ENCODE results near the gene C17orf100. TPM values are rescaled to one million over a fixed set of nuclear protein-coding genes. Genes with fewer than 3 reads are reported as not detected.
"Not testable (repeated sequence)": the region's sequence is repeated elsewhere in the genome, so short reads cannot be mapped to it uniquely, and the experiment has no call there.

The C17orf100 gene
- polyA plus RNA-seq, 1 donor: 8.1 TPM

GRCh38 chr17:6640536-6641246 lies 10.9 kb upstream of the C17orf100 start, which contains the start of the genes KIAA0753 and TXNDC17:
KIAA0753 (minus strand) TSS chr17:6640711; CDS start chr17:6635103, 5,608 bp downstream.
TXNDC17 (plus strand) TSS chr17:6641060; CDS start chr17:6641083, 23 bp downstream.
- H3K4me1 ChIP-seq (ENCODE audit: control insufficient read depth, insufficient read depth, low read length): peaks cover 14% of the 10 kb centered on the region
- peaks cover 16% of the 10 kb centered on the region for H3K36me3 ChIP-seq (ENCODE audit: control insufficient read depth, insufficient read depth, low read length)
- peak within 1 kb of the TSS; percentile 89 for H3K27ac ChIP-seq (ENCODE audit: low read length)
- WGBS (ENCODE audit: insufficient coverage, low lambda C conversion rate): no CpG with 5 or more reads among the region's 52 CpGs
- no peaks in the 10 kb centered on the region for H3K9me3 ChIP-seq (ENCODE audit: control insufficient read depth, low read depth, low read length)
- DNase-seq: peak; percentile 87 to 97
- peak within 1 kb of the TSS; percentile 86 for H3K4me3 ChIP-seq (ENCODE audit: low read length)
- H3K27me3 ChIP-seq (ENCODE audit: control insufficient read depth, insufficient read depth, low read length): no peaks in the 10 kb centered on the region

DNA sequence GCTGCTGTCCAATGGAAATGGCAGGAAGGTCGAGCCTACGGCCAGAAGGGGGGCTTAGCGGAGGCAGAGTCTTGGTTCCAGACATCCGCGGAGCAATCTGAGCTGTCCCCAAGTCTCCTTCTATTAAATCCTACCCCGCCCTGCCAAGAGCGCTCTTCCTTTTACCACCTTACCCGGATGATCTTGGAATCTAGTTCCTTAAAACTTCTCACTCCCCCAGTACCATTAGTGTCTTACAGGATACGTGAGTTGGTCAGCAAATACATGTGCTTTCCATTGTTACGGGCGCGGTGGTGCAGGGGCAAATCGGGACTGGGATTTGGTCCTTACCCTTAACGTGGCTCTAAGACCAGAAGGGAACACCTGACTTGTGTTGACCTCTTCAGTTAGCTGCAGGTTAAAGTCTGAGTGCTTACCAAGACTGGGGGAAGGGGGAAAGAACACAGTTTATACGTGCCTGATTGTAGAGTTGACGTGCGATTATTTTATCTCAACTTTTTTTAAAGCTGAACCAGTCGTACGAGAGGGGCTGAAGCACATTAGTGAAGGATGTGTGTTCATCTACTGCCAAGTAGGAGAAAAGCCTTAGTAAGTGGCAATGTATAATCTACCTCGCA lies 10.2 kb upstream of the C17orf100 start:
- DNase-seq: peak; percentile 71 to 86
- Histone ChIP-seq H3K36me3 (ENCODE audit: control insufficient read depth, insufficient read depth, low read length) (peaks cover 16% of the 10 kb centered on the region), H3K27me3 (ENCODE audit: control insufficient read depth, insufficient read depth, low read length) (no peaks in the 10 kb centered on the region), H3K27ac (ENCODE audit: low read length) (peak overlapping the region; percentile 89), H3K4me3 (ENCODE audit: low read length) (peak overlapping the region; percentile 86), H3K9me3 (ENCODE audit: control insufficient read depth, low read depth, low read length) (no peaks in the 10 kb centered on the region), H3K4me1 (ENCODE audit: control insufficient read depth, insufficient read depth, low read length) (peaks cover 14% of the 10 kb centered on the region)
- no CpG with 5 or more reads among the region's 20 CpGs for WGBS (ENCODE audit: insufficient coverage, low lambda C conversion rate)

DNA sequence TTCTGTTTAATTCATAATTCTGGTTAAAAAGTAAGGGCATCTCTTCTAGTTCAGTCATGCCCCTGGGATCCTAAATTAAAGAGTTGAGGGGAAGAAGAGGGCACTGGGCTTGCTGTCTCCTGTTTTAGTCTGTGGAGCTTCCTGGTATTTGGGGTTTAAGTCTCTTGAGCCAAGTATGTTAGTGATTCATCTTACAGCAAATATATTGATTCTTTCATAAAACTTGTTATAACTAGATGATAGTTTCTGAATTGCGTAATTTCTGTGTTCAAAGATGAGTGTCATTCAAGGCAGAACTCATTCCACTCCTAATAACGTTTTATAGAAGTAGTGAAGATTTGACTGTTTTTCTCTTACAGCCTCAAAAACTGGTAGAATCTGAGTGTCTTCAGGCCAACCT lies 9.0 kb upstream of the C17orf100 start:
- H3K4me1 ChIP-seq (ENCODE audit: control insufficient read depth, insufficient read depth, low read length): peaks cover 14% of the 10 kb centered on the region
- H3K27ac ChIP-seq (ENCODE audit: low read length): no peak overlapping the region
- H3K4me3 ChIP-seq (ENCODE audit: low read length): no peak overlapping the region
- no peak for DNase-seq
- no CpG with 5 or more reads among the region's 2 CpGs for WGBS (ENCODE audit: insufficient coverage, low lambda C conversion rate)
- H3K36me3 ChIP-seq (ENCODE audit: control insufficient read depth, insufficient read depth, low read length): peaks cover 21% of the 10 kb centered on the region
- no peaks in the 10 kb centered on the region for H3K9me3 ChIP-seq (ENCODE audit: control insufficient read depth, low read depth, low read length)
- H3K27me3 ChIP-seq (ENCODE audit: control insufficient read depth, insufficient read depth, low read length): no peaks in the 10 kb centered on the region

DNA sequence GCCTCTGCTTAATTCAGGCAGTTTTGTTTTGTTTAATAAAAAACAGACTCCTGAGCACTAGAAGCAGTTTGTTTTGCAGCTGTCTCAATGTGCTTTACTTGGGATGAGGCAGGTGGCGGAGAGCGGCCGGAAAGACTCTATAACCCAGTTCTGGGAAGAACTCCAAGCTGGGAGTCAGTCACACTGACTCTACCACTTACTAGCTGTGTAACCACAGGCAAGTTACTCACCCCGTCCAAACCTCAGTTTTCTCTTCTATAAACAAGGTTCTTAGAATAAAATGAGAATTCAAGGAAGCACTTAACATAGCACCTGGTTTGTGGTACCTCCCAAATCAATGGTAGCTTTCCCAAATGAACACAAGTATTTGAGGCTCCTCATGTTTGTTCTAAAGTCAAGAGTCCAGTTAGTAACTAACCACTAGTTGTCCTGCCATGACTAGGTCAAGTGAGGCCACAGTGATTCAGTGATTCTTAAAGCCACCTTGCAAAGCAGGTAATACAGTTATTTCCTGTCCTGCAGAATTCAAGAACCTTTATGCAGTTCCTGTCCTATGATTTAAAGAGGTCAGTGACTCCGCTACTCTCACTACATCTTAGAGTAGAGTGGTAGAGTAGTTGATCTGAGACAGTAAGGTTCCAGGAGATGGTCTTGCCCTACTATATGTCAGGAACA lies 8.0 kb upstream of the C17orf100 start:
- WGBS (ENCODE audit: insufficient coverage, low lambda C conversion rate): no CpG with 5 or more reads among the region's 5 CpGs
- Histone ChIP-seq H3K36me3 (ENCODE audit: control insufficient read depth, insufficient read depth, low read length) (peaks cover 27% of the 10 kb centered on the region), H3K27me3 (ENCODE audit: control insufficient read depth, insufficient read depth, low read length) (no peaks in the 10 kb centered on the region)

GRCh38 chr17:6648181-6648580 lies 3.4 kb upstream of the C17orf100 start:
- Histone ChIP-seq H3K4me3 (ENCODE audit: low read length) (no peak overlapping the region), H3K4me1 (ENCODE audit: control insufficient read depth, insufficient read depth, low read length) (peaks cover 5% of the 10 kb centered on the region), H3K27me3 (ENCODE audit: control insufficient read depth, insufficient read depth, low read length) (peaks cover 3% of the 10 kb centered on the region), H3K27ac (ENCODE audit: low read length) (no peak overlapping the region), H3K36me3 (ENCODE audit: control insufficient read depth, insufficient read depth, low read length) (peaks cover 25% of the 10 kb centered on the region), H3K9me3 (ENCODE audit: control insufficient read depth, low read depth, low read length) (peaks cover 5% of the 10 kb centered on the region)
- DNase-seq: no peak

More for the DNA sequence above, 8.0 kb upstream of the C17orf100 start:
- DNase-seq: peak in 1 of 2 donors; percentile 16
- no peak overlapping the region for H3K27ac ChIP-seq (ENCODE audit: low read length)
- no peaks in the 10 kb centered on the region for H3K9me3 ChIP-seq (ENCODE audit: control insufficient read depth, low read depth, low read length)
- no peak overlapping the region for H3K4me3 ChIP-seq (ENCODE audit: low read length)
- H3K4me1 ChIP-seq (ENCODE audit: control insufficient read depth, insufficient read depth, low read length): peaks cover 10% of the 10 kb centered on the region

- DNase-seq: peak; percentile 35 to 83
- peaks cover 17% of the 10 kb centered on the region for H3K4me1 ChIP-seq (ENCODE audit: control insufficient read depth, insufficient read depth, low read length)
These were observed 424 bp downstream of the C17orf100 start for GRCh38 chr17:6651919-6652452.

GRCh38 chr17:6654841-6655731 lies 3.5 kb downstream of the C17orf100 start:
- H3K4me3 ChIP-seq (ENCODE audit: low read length): peak overlapping the region; percentile 30
- WGBS (ENCODE audit: insufficient coverage, low lambda C conversion rate): no CpG with 5 or more reads among the region's 46 CpGs
- H3K27me3 ChIP-seq (ENCODE audit: control insufficient read depth, insufficient read depth, low read length): peaks cover 33% of the 10 kb centered on the region
- peaks cover 5% of the 10 kb centered on the region for H3K9me3 ChIP-seq (ENCODE audit: control insufficient read depth, low read depth, low read length)
- H3K36me3 ChIP-seq (ENCODE audit: control insufficient read depth, insufficient read depth, low read length): no peaks in the 10 kb centered on the region
- peak; percentile 33 to 70 for DNase-seq
- no peak overlapping the region for H3K27ac ChIP-seq (ENCODE audit: low read length)
- peaks cover 21% of the 10 kb centered on the region for H3K4me1 ChIP-seq (ENCODE audit: control insufficient read depth, insufficient read depth, low read length)

More at GRCh38 chr17:6651919-6652452, 424 bp downstream of the C17orf100 start:
- Histone ChIP-seq H3K9me3 (ENCODE audit: control insufficient read depth, low read depth, low read length) (peaks cover 5% of the 10 kb centered on the region), H3K4me3 (ENCODE audit: low read length) (peak overlapping the region; percentile 70), H3K27me3 (ENCODE audit: control insufficient read depth, insufficient read depth, low read length) (peaks cover 23% of the 10 kb centered on the region), H3K27ac (ENCODE audit: low read length) (peak overlapping the region; percentile 67), H3K36me3 (ENCODE audit: control insufficient read depth, insufficient read depth, low read length) (peaks cover 11% of the 10 kb centered on the region)
- no CpG with 5 or more reads among the region's 47 CpGs for WGBS (ENCODE audit: insufficient coverage, low lambda C conversion rate)

- not testable (repeated sequence) for H3K36me3 ChIP-seq (ENCODE audit: control insufficient read depth, insufficient read depth, low read length)
- H3K27me3 ChIP-seq (ENCODE audit: control insufficient read depth, insufficient read depth, low read length): peaks cover 33% of the 10 kb centered on the region
- WGBS (ENCODE audit: insufficient coverage, low lambda C conversion rate): no CpG with 5 or more reads among the region's 41 CpGs
These were observed 4.3 kb downstream of the C17orf100 start for GRCh38 chr17:6655732-6656361.

GRCh38 chr17:6656797-6657632 lies 5.5 kb downstream of the C17orf100 start:
- WGBS (ENCODE audit: insufficient coverage, low lambda C conversion rate): no CpG with 5 or more reads among the region's 55 CpGs
- H3K36me3 ChIP-seq (ENCODE audit: control insufficient read depth, insufficient read depth, low read length); H3K9me3 ChIP-seq (ENCODE audit: control insufficient read depth, low read depth, low read length); H3K27ac ChIP-seq (ENCODE audit: low read length): not testable (repeated sequence)
- peaks cover 33% of the 10 kb centered on the region for H3K27me3 ChIP-seq (ENCODE audit: control insufficient read depth, insufficient read depth, low read length)
- peak overlapping the region; percentile 24 for H3K4me3 ChIP-seq (ENCODE audit: low read length)
- DNase-seq: peak in 1 of 2 donors; percentile 42
- peaks cover 28% of the 10 kb centered on the region for H3K4me1 ChIP-seq (ENCODE audit: control insufficient read depth, insufficient read depth, low read length)

More at GRCh38 chr17:6655732-6656361, 4.3 kb downstream of the C17orf100 start:
- H3K4me1 ChIP-seq (ENCODE audit: control insufficient read depth, insufficient read depth, low read length): peaks cover 21% of the 10 kb centered on the region
- not testable (repeated sequence) for H3K9me3 ChIP-seq (ENCODE audit: control insufficient read depth, low read depth, low read length); H3K27ac ChIP-seq (ENCODE audit: low read length); DNase-seq; H3K4me3 ChIP-seq (ENCODE audit: low read length)
